SK-N-SH treated with all-trans-retinoic acid at 6 μM for 48 hours (cell line): Measurements from ENCODE around the gene NFIA.

ENCODE experiments used
- ATAC-seq: fragments of 200-7000 bp; cut with Tn5 transposase; 3 replicates; pipeline ENCODE4 v1.9.1; 2020; ENCODE audit warnings: mild to moderate bottlenecking, moderate library complexity
- ARNTL ChIP-seq: fragments of 450-650 bp; formaldehyde crosslinking; IDR thresholded peaks from 2 replicates; pipeline ENCODE4 v1.5.0; 2020; ENCODE audit warnings: low read depth, mild to moderate bottlenecking, moderate library complexity, borderline replicate concordance
- BACH2 ChIP-seq: fragments of 250-450 bp; sonication (Bioruptor Pico); IDR thresholded peaks from 2 replicates; pipeline ENCODE4 v1.9.0; 2021; ENCODE audit warnings: mild to moderate bottlenecking, borderline replicate concordance
- CREB5 ChIP-seq: fragments of 250-450 bp; sonication (Bioruptor Pico); IDR thresholded peaks from 2 replicates; pipeline ENCODE4 v1.5.1; 2020; ENCODE audit warnings: low read depth, mild to moderate bottlenecking, moderate library complexity
- CSDC2 ChIP-seq: fragments of 250-450 bp; sonication (Bioruptor Pico); IDR thresholded peaks from 2 replicates; pipeline ENCODE4 v1.5.0; 2020; ENCODE audit warnings: mild to moderate bottlenecking, moderate library complexity
- CSRNP3 ChIP-seq: fragments of 250-450 bp; sonication (Bioruptor Pico); IDR thresholded peaks from 2 replicates; pipeline ENCODE4 v1.5.1; 2021; ENCODE audit warnings: mild to moderate bottlenecking, moderate library complexity
- GLIS3 ChIP-seq: fragments of 250-450 bp; sonication (Bioruptor Pico); IDR thresholded peaks from 2 replicates; pipeline ENCODE4 v1.5.0; 2020; ENCODE audit warnings: mild to moderate bottlenecking, moderate library complexity
- ISL1 ChIP-seq: fragments of 250-450 bp; sonication (Bioruptor Pico); IDR thresholded peaks from 2 replicates; pipeline ENCODE4 v2.1.2; 2022; ENCODE audit warnings: mild to moderate bottlenecking, moderate library complexity
- OSR1 ChIP-seq: fragments of 250-450 bp; sonication (Bioruptor Pico); IDR thresholded peaks from 2 replicates; pipeline ENCODE4 v1.8.0; 2022; ENCODE audit warnings: moderate library complexity, mild to moderate bottlenecking, inconsistent platforms
- PATZ1 ChIP-seq: fragments of 250-450 bp; sonication (Bioruptor Pico); IDR thresholded peaks from 2 replicates; pipeline ENCODE4 v1.8.0; 2020; ENCODE audit warnings: mild to moderate bottlenecking, moderate library complexity, borderline replicate concordance
- POU6F1 ChIP-seq: fragments of 250-450 bp; sonication (Bioruptor Pico); IDR thresholded peaks from 2 replicates; pipeline ENCODE4 v1.8.0; 2021; ENCODE audit warnings: low read depth, mild to moderate bottlenecking, moderate library complexity, borderline replicate concordance
- PPARA ChIP-seq: fragments of 250-450 bp; sonication (Bioruptor Pico); IDR thresholded peaks from 2 replicates; pipeline ENCODE4 v1.5.0; 2020; ENCODE audit warnings: mild to moderate bottlenecking, borderline replicate concordance
- RARB ChIP-seq: fragments of 250-450 bp; sonication (Bioruptor Pico); IDR thresholded peaks from 2 replicates; pipeline ENCODE4 v1.8.0; 2021; ENCODE audit warnings: mild to moderate bottlenecking, moderate library complexity
- SNAI2 ChIP-seq: fragments of 250-450 bp; sonication (Bioruptor Pico); IDR thresholded peaks from 2 replicates; pipeline ENCODE4 v1.5.0; 2020; ENCODE audit warnings: mild to moderate bottlenecking, moderate library complexity
- TCF4 ChIP-seq: fragments of 250-450 bp; sonication (Bioruptor Pico); IDR thresholded peaks from 2 replicates; pipeline ENCODE4 v1.8.0; 2021; ENCODE audit warnings: mild to moderate bottlenecking, moderate library complexity, borderline replicate concordance
- TSHZ2 ChIP-seq: fragments of 250-450 bp; sonication (Bioruptor Pico); IDR thresholded peaks from 2 replicates; pipeline ENCODE4 v1.5.0; 2020; ENCODE audit warnings: mild to moderate bottlenecking, moderate library complexity
- ZC3H10 ChIP-seq: fragments of 250-450 bp; sonication (Bioruptor Pico); IDR thresholded peaks from 2 replicates; pipeline ENCODE4 v1.5.1; 2021; ENCODE audit warnings: mild to moderate bottlenecking, moderate library complexity
- ZFP3 ChIP-seq: fragments of 250-450 bp; sonication (Bioruptor Pico); IDR thresholded peaks from 2 replicates; pipeline ENCODE4 v1.5.0; 2020; ENCODE audit warnings: mild to moderate bottlenecking, moderate library complexity
- ZFP30 ChIP-seq: fragments of 450-650 bp; formaldehyde crosslinking; IDR thresholded peaks from 2 replicates; pipeline ENCODE4 v1.5.0; 2022; ENCODE audit warnings: mild to moderate bottlenecking, moderate library complexity
- ZNF565 ChIP-seq: fragments of 450-650 bp; formaldehyde crosslinking; conservative IDR thresholded peaks from 2 replicates; pipeline ENCODE4 v1.5.0; 2020; ENCODE audit warnings: low read depth, mild to moderate bottlenecking, moderate library complexity
- ZNF8 ChIP-seq: fragments of 450-650 bp; formaldehyde crosslinking; IDR thresholded peaks from 2 replicates; pipeline ENCODE4 v1.5.0; 2020; ENCODE audit warnings: mild to moderate bottlenecking, moderate library complexity

The NFIA gene

GRCh38 chr1:61378494-61379180 lies 296.3 kb downstream of the NFIA start:
- TF ChIP-seq TCF4 (CRISPR knock-in tag): no peak
- no peak for ATAC-seq

GRCh38 chr1:61379693-61380092 lies 297.3 kb downstream of the NFIA start:
- TF ChIP-seq ARNTL (CRISPR knock-in tag) (no peak), ZNF8 (CRISPR knock-in tag) (no peak), RARB (CRISPR knock-in tag) (no peak), POU6F1 (no peak), ZNF565 (CRISPR knock-in tag) (no peak)
- no peak for ATAC-seq

GRCh38 chr1:61380561-61380960 lies 298.2 kb downstream of the NFIA start:
- no peak for TF ChIP-seq RARB (CRISPR knock-in tag)
- TF ChIP-seq, all 23 proteins: peak for 0
- no peak for ATAC-seq

GRCh38 chr1:61386323-61386722 lies 304.0 kb downstream of the NFIA start:
- ATAC-seq: no peak
- TF ChIP-seq CSDC2 (CRISPR knock-in tag) (no peak), SNAI2 (no peak), TSHZ2 (CRISPR knock-in tag) (no peak), PPARA (CRISPR knock-in tag) (no peak), POU6F1 (no peak), ZNF8 (CRISPR knock-in tag) (no peak), CREB5 (no peak), GLIS3 (CRISPR knock-in tag) (no peak), ZFP30 (CRISPR knock-in tag) (no peak), ISL1 (CRISPR knock-in tag) (no peak), BACH2 (no peak), RARB (CRISPR knock-in tag) (no peak), OSR1 (no peak), ARNTL (CRISPR knock-in tag) (no peak), PATZ1 (CRISPR knock-in tag) (no peak), ZC3H10 (CRISPR knock-in tag) (no peak), ZFP3 (CRISPR knock-in tag) (no peak), TCF4 (CRISPR knock-in tag) (no peak), CSRNP3 (CRISPR knock-in tag) (no peak)
- TF ChIP-seq, all 23 proteins: peak for 0
